ENCODE measurements around the gene ZNF236.
"Not testable (repeated sequence)": the region's sequence is repeated elsewhere in the genome, so short reads cannot be mapped to it uniquely, and the experiment has no call there.

The ZNF236 gene

DNA sequence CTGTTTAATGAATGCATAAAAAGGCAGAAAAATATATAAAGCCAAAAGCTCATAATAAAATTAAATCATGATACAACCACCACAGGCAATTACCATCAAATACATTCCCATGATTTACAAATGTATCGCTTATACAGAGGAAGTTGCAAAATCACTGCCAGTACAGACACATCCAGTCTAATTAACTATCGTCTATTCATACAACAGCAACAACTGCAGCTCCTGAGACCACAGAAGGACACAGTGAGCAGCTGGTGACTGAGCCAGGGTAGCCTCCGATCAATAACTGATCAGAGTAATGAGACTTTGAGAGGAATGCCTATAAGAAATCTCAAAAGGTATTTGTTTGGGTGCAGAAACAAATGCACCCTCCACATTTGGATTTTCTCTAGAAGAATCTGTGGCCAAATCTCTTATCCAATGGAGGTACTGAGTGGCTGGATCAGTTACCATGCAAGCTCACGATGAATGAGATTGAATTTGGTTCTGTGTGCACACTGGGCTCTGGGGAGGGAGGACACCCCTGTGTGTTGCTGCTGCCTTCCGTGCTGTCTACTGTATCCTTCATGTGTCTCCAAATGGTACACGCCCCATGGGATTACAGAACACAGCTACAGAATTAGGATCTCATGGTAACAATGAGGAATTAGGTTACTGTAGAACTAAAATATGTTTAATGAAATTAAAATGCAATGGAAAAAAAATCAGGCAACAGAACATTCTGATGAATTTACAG is 190.6 kb downstream of the ZNF236 start:
- no peak for DNase-seq

DNA sequence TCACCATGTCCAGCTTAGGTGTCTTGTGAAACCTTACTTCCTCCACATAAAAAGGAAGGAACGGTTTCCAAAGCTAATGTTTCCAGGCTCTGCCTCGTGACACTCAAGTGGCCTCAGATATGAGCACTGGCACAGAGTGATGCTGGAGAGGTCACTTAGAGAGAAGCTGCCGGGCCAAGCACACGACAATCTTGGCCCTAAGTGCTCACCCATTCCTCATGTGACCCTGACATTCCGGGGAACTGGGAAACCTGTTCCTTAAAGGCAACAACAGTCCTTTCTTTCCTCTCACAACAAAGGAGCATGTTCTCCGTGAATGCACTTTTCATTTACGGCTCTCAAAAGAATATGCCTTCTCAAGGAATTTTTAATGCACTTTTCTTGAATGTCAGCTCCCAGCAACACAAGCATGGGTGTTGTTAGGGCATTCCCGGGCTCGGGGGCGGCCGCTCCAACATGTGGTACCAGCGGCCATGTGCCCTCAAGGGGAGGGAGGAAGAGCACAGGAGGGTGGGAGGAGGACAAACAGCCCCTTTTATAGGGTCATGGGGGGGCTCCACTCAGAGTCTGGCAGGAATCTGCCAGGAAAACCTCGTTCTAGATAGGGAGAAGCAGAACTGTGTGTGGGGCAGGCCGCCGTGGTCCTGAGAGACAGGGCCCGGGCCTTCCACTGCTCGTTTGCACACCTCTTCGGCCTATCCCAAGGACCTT is 191.6 kb downstream of the ZNF236 start:
- DNase-seq: no peak

DNA sequence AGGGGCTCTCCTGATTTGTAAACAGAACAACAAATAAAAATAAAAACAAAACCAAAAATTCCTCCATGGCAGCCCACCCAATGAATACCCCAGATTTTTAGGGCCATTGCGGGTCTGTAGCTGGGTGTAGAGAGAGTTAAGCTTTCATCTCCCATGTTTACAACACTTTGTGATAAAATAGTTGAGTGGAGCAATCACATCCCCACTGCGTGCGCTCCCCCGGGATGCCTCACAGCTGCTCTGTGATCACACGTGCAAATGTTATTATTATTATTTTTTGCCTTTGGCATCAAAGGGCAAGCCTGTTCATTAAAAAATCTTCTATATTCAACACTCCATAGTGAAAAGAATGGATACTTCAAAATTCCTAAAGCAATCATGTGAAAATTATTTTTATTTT is 192.2 kb downstream of the ZNF236 start:
- no peak for DNase-seq

DNA sequence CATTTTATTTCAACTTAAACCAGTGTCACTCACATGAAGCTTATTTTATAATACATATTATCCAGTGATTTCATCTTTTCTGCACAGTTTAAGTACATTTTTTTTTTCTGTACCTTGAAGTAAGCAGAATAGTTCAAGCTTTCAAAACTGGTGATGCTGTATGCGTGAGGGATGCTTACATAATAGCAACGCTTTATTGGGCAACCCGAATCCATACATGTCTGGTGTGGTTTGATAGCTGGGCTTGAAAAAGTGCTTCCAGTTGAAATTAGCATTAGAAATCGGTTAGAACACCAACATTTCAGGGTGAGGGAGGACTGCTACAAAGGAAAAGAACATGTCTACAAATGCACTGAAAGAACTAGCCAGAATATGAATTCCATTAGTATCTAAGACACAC is 192.8 kb downstream of the ZNF236 start:
- no peak for DNase-seq

DNA sequence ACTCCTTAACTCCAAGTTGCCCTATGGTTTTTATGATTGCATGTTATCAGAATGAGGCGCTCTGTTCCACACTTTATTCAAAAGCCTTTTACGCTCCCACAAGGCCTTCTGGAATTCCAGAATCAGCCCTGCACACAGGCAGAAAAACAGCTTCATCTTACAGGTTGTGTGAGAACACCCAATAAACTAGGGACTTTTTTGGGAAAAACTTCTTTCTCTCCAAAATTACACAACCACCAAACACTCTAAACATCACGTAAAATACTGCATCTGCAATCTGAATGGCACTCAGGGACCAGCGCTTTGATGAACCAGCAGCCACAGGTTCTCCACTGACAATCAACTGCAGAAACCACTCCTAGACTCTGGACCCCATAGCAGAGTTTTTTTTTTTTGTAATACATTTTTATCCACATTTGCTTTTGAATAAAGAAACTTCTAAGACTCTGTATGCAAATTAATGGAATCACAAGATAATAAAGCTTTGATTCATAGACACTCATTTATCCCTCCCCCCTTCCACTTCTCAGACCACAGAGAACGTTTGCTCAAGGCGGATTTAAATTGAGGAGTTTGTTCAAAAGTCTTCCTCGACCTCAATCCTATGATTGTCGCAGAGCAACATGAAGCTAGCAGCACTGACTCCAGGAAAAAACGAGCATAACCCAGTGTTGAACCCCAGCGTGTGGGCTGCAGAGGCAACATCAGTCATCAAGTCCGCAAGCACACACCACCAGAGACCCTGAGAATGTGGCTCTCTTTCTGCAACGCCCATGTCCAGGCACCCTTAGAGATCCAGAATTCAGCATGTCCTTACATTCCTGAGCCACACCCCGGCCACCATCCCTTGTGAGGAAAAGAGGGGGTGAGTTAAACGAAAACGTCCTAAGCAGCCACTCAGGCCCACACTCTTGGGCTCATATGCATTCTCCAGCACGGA is 193.7 kb downstream of the ZNF236 start:
- no peak for DNase-seq

DNA sequence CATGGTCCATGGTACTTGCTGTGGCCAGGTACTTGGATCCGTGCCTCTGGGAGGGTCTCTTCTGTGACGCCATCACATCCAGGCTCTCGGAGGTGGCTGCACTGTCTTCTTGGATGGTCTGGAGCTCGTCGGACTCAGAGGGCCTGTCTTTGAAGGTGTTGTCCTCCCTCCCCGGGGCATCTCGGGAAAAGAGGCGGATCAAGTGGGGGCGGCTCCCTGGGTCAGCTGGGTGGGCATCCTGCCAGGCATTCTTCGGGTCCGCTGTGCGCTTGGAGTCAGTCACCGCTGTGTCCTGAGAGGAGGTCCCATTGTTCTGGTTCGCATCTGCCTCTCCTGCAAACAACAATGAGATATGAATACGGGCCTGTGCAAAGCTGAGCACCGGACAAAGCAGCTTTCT is 194.6 kb downstream of the ZNF236 start:
- DNase-seq: no peak

DNA sequence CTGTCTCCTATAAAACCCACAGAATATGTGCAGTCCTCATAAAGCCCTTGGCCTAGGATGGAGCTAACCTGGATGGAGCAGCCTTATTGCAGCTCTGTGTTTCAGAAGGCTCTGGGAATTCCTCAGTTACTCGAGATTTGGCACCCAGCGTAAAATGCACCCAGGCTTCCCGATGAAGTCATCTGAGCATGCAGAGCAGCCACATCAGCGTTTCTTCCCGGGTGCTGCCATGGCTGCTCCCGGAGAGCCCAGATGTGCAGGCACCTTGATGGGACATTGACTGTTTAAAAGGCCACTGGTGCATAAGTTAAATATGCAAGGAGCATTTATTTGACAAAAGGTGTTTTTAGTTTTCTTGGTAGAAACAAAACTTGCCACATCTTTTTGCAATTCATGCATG is 195.0 kb downstream of the ZNF236 start:
- no peak for DNase-seq

DNA sequence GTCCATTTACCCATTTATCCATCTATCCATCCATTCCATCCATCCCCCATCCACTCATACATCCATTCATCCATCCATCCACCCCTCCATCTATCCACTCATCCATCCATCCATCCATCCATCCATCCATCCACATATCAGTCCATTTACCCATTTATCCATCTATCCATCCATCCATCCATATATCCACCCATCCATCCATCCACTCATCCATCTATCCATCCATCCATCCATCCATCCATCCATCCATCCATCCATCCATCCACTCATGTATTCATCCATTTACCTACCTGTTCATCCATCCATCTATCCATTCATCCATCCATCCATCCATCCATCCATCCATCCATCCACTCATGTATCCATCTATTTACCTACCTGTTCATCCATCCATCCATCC is 196.3 kb downstream of the ZNF236 start:
- not testable (repeated sequence) for DNase-seq

DNA sequence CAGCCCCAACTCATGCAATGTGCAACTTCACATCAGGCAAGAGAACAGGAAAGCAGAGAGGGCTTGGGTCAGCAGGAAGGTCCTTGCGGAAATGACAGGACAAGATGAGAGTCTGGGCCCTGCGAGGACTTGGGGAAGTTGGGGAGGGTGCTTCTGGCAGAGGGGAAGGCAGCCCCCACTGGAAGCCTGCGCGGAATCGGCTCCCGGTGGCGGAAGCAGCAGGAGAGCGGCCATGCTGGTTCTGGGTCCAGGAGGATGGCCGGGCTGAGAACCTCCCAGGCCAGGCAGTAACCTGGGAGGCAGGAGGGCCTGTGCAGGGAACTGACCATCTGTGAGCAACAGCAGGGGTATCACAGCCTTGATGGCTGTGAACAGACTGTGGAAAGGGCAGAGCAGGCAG is 197.3 kb downstream of the ZNF236 start:
- DNase-seq: no peak
